Psoas muscle (tissue), 8 donors: Measurements from ENCODE around the gene GRID2. TPM values are rescaled to one million over a fixed set of nuclear protein-coding genes. Genes with fewer than 3 reads are reported as not detected.

Source experiments
- ATAC-seq, 4 donors: fragments of 200-7000 bp; cut with Tn5 transposase; one replicate each; pipeline ENCODE4 v1.9.1; 2020; ENCODE audit warnings: moderate library complexity in 3 of 4, mild to moderate bottlenecking in 2 of 4
- DNase-seq, 2 donors: peaks; one replicate each; pipeline ENCODE4 v3.0.0-alpha.2; 2020
- H3K27ac ChIP-seq: fragments of 200-600 bp; one replicate; pipeline ENCODE4 v1.8.0; 2022
- H3K27me3 ChIP-seq, 3 donors: fragments of 200-600 bp in 1 of 3; one replicate each; pipeline versions ENCODE4 v1.6.1 to v1.8.0; 2013 to 2022; ENCODE audit warnings: low read length in 2 of 3, mild to moderate bottlenecking in 2 of 3, moderate library complexity in 1 of 3; ENCODE audit not compliant: insufficient read depth in 3 of 3
- H3K36me3 ChIP-seq, 2 donors: fragments of 200-600 bp in 1 of 2; one replicate each; pipeline versions ENCODE4 v1.6.1 to v1.8.0; 2013 to 2022; ENCODE audit warnings: low read depth in 1 of 2, mild to moderate bottlenecking in 1 of 2, moderate library complexity in 1 of 2; ENCODE audit not compliant: insufficient read depth in 1 of 2
- H3K4me1 ChIP-seq: fragments of 200-600 bp; one replicate; pipeline ENCODE4 v1.8.0; 2022
- H3K4me3 ChIP-seq: fragments of 200-600 bp; one replicate; pipeline ENCODE4 v1.8.0; 2022; ENCODE audit warnings: mild to moderate bottlenecking
- H3K9me3 ChIP-seq: fragments of 200-600 bp; one replicate; pipeline ENCODE4 v1.8.0; 2022
- WGBS, 3 donors: extraction: QIAGEN DNeasy Blood & Tissue Kit; methylation state at CpG; one replicate each; pipeline versions ENCODE4 v1.1.6 to v1.1.7; 2013; 5-methylcytosine and 5-hydroxymethylcytosine counted together
- intact Hi-C, 2 donors: fragments of 100-400 bp; cut with DNase I; formaldehyde crosslinking; loops; one replicate each; pipeline versions ENCODE4 v1.11.0 to v1.14.2; 2022
- polyA plus RNA-seq, 3 donors: library from polyadenylated mRNA; stranded (reverse); fragments of 200-250 nt; gene quantifications; one replicate each; pipeline ENCODE4 v1.2.3, GENCODE V29; 2013
- total RNA-seq, 4 donors: library from RNA; stranded (reverse); fragmentation: NEBNext Ultra II Directional in 2 of 4; extraction: Animal tissue kit (Norgen Biotek cat#: 25700) in 2 of 4; gene quantifications; one replicate each; pipeline versions ENCODE4 v1.2.1 to v1.2.4, GENCODE V29; 2021 to 2023
- TF ChIP-seq, protein P1 (sequence below): fragments of 200-600 bp; IDR thresholded peaks from one replicate; pipeline ENCODE4 v1.8.0; 2022; ENCODE audit warnings: antibody characterized with exemption
- donor health status: healthy with polysubstance abuse.
- donor health status: DM: no; HTN: no; CAD: no; lungs with moderate emphysema.
- donor health status: Bipolar disorder and iron deficiency.
- donor health status: healthy.
- donor health status: DM: yes; HTN: yes; CAD: no.
- donor health status: DM: no; HTN: no; CAD: no.
- donor health status: DM: no; HTN: no; CAD: no.
- donor health status: DM: yes; HTN: yes; CAD: no.

GRID2 gene
- total and polyA plus RNA-seq, 7 donors, result not detected

DNA sequence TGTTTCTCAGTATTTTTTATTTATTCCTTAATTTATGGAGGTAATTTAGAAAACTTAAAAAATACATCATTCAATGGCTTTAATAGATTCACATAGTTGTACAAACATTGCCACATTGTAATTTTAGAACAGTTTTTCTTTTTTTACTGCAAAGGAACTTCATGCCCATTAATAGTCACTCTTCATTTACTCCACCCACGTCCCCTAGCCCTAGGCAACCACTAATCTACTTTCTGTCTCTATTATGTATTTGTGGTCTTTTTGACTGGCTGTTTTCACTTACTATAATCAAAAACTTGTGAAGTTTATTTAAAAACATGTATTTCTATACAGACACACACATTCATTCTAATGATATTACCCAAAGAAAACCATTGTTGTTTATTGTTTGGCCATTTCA is 664.8 kb downstream of the GRID2 start:
- Histone ChIP-seq H3K9me3 (no peaks in the 10 kb centered on the region), H3K4me3 (no peak overlapping the region), H3K36me3 (no peaks in the 10 kb centered on the region), H3K27me3 (no peaks in the 10 kb centered on the region), H3K4me1 (no peaks in the 10 kb centered on the region), H3K27ac (no peak overlapping the region)
- 46 to 68% (median 48%) methylated on average over 1 of the region's 1 CpG for WGBS, 3 donors
- TF ChIP-seq, protein P1, sequence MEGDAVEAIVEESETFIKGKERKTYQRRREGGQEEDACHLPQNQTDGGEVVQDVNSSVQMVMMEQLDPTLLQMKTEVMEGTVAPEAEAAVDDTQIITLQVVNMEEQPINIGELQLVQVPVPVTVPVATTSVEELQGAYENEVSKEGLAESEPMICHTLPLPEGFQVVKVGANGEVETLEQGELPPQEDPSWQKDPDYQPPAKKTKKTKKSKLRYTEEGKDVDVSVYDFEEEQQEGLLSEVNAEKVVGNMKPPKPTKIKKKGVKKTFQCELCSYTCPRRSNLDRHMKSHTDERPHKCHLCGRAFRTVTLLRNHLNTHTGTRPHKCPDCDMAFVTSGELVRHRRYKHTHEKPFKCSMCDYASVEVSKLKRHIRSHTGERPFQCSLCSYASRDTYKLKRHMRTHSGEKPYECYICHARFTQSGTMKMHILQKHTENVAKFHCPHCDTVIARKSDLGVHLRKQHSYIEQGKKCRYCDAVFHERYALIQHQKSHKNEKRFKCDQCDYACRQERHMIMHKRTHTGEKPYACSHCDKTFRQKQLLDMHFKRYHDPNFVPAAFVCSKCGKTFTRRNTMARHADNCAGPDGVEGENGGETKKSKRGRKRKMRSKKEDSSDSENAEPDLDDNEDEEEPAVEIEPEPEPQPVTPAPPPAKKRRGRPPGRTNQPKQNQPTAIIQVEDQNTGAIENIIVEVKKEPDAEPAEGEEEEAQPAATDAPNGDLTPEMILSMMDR, result no peak
- ATAC-seq, result no peak
- intact Hi-C loops, result no loop called here
- DNase-seq, result no peak

DNA sequence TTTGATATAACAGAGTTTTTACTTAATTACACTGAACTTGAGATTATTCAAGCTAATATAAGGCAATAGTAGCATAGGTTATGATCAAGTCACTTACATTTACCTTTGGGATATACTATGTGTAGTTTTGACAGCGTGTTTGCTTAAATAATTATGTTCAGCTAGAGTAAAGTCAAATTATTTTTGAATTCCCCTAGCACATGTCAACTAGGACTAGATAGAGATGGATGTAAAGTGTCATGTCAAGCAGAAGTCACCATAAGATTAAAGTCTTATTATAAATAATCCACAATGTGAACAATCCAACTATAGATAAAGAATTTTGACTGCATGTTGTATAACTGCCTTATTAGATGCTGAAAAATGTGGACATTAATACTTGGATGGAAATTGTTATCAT is 665.2 kb downstream of the GRID2 start:
- no peaks in the 10 kb centered on the region for H3K36me3 ChIP-seq
- ATAC-seq (no peak), DNase-seq (no peak)
- no peak overlapping the region for H3K27ac ChIP-seq
- no peaks in the 10 kb centered on the region for H3K27me3 ChIP-seq
- TF ChIP-seq, protein P1, result no peak
- no peaks in the 10 kb centered on the region for H3K9me3 ChIP-seq
- no peak overlapping the region for H3K4me3 ChIP-seq
- H3K4me1 ChIP-seq, result no peaks in the 10 kb centered on the region
- 77 to 78% (median 78%) methylated on average over 1 of the region's 1 CpG for WGBS, 3 donors
- intact Hi-C loops, result no loop called here

DNA sequence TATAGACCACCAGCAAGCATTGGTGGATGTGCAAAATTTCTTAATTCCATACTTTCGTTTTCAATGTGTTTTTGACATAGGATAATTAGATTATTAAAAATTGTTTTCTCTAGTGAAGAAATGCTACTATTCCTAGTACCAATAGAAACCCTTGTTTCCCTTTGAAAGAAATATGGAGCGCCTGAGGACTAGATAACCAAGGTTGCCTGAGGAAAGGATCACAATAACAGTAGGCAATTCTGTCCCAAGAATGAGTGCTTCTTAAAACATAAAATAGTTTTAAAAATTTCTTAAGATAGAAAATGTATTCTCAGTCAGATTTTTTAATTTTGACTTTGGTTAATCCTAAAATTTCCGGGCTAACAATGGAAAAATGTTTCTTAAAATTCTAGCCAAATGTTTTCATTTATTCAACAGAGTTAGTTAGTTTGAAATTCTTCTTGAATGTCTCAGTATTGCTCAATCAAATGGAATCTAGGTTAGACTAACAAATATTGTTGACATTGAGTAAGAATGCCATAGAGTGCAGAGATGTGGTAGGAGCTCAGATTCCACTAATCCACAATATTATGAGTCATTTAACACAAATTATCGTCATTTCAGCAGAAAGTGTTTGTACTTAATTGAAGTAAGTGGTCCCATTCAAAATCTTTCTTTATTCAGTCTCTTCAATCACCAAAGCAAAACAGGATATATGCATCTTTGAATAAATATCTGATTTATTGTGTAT is 666.0 kb downstream of the GRID2 start:
- no peaks in the 10 kb centered on the region for H3K36me3 ChIP-seq
- H3K27me3 ChIP-seq, result no peaks in the 10 kb centered on the region
- 76 to 82% (median 77%) methylated on average over 4 of the region's 4 CpGs for WGBS, 3 donors
- TF ChIP-seq, protein P1, result no peak
- no peaks in the 10 kb centered on the region for H3K9me3 ChIP-seq
- H3K27ac ChIP-seq, result no peak overlapping the region
- intact Hi-C loops, result no loop called here
- H3K4me1 ChIP-seq, result no peaks in the 10 kb centered on the region
- H3K4me3 ChIP-seq, result no peak overlapping the region
- DNase-seq (no peak), ATAC-seq (peak in 1 of 4 donors; percentile 44)

DNA sequence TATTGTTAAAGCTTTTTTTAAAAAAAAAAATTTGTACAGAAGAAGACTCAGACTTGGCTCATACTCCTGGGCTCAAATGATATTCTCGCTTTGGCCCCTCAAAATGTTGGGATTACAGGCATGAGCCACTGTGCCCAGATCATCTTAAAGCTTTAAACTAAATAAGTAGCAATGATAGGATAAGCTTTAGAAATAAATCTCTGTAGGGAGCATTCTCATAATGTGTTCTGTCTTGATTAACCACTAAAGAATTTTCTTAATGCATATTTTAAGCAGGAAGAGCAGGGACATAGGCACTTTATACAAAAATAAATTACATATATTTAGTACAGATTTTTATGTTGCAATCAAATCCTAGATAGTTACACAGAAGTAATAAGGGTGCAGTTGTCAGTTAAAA is 667.2 kb downstream of the GRID2 start:
- DNase-seq (no peak), ATAC-seq (no peak)
- H3K9me3 ChIP-seq, result no peaks in the 10 kb centered on the region
- intact Hi-C loops, result no loop called here
- WGBS, 3 donors, result 83 to 93% (median 87%) methylated on average over 1 of the region's 1 CpG
- H3K4me3 ChIP-seq, result no peak overlapping the region
- H3K27me3 ChIP-seq, result no peaks in the 10 kb centered on the region
- H3K4me1 ChIP-seq, result no peaks in the 10 kb centered on the region
- no peak overlapping the region for H3K27ac ChIP-seq
- no peaks in the 10 kb centered on the region for H3K36me3 ChIP-seq
- TF ChIP-seq, protein P1, result no peak

DNA sequence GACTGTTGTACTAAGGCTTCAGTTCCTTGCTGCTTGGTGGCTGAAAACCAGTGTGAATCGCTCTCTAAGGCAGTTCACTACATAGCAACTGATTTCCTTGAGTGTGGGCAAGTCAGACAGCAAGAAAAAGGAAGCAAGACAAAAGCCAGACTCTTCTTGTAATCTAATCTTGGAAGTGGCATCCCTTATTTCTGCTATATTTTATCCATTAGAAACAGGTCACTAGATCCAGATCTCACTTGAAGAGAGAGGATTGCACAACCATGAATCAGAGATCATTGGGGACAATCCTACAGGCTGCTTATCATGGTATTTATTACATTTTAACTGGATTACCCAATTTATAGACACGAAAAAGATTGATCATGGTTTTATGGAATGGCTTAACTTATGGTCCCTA is 684.5 kb downstream of the GRID2 start:
- Histone ChIP-seq H3K4me3 (no peak overlapping the region), H3K9me3 (no peaks in the 10 kb centered on the region), H3K27ac (no peak overlapping the region), H3K27me3 (no peaks in the 10 kb centered on the region), H3K4me1 (no peaks in the 10 kb centered on the region), H3K36me3 (no peaks in the 10 kb centered on the region)
- 66 to 79% (median 72%) methylated on average over 2 of the region's 2 CpGs for WGBS, 3 donors
- TF ChIP-seq, protein P1, result no peak
- ATAC-seq (no peak), DNase-seq (no peak)
- intact Hi-C loops, result no loop called here
